Activated effector memory CD4-positive, alpha-beta T cell treated with anti-CD3 and anti-CD28 coated beads, Interleukin-2, amount 50 U/mL, for 16 hours (primary cell): ENCODE results near the gene VWF.

ENCODE experiments used
- DNase-seq: peaks from one replicate; pipeline ENCODE4 v3.0.0-alpha.2; 2020

VWF gene

GRCh38 chr12:6076776-6077691 is 47.4 kb downstream of the VWF start:
- no peak for DNase-seq

DNA sequence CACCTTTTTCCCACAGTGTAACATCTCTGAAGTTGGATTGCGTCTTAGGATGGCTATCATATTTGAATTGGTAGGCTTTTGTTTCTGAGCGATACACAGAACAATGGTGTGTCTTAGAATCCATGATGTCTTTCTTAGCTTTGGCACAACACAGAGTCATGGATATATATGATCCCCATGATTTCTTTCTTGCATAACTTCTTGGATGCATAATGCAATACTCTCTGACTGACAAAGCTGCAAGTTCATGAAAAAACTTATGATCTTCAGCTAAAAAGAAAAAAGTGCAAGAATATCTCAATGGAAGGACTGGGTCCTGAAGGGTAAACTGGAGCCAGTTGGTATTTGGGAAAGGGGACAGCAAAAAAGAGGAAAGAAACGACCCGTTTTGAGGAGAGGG is 48.1 kb downstream of the VWF start:
- no peak for DNase-seq

DNA sequence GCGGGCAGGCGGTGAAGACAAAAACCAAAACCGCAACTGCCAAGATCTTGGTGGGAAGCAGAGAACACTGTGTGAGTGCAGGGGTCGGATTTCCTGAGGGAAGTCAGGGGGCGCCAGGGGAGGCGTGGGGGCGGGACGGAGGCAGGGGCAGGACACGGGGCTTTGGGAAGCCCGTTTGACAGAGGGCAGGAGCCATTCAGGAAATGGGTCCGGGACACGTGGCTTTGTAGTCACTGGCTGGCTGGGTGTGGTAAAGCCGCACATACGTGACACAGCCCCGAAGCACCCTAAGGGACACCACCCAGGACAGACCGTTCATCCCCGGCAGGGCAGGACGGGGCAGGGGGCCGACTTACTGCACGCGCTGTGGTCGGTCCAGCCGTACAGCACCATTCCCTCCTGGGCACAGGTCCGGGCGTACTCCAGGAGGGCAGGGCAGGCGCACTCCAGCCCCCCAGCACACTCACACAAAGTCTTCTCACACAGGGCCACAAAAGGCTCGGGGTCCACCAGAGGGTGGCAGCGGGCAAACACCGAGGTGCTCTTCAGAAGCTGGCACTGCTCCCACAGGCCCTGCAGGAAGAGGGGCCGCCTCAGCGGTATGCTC is 49.4 kb downstream of the VWF start:
- peak; percentile 69 for DNase-seq

DNA sequence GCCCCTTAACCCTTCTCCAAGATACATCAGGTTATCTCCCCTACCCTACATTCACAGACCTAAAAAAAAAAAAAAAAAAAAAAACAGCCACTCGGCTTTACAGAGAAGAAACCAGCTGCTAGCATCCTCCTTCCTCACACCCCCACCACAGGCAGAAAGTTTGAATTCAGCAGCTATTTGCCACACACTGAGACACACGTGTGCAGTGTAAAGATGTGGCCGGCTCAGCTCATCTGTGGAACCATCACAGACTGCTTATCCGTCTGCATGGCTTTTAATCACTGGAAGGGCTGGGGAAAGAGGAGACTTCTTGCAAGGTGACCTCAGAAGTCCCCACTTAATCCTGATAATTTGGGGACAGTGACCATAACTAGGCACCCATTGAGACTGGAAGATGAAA is 50.0 kb downstream of the VWF start:
- no peak for DNase-seq

DNA sequence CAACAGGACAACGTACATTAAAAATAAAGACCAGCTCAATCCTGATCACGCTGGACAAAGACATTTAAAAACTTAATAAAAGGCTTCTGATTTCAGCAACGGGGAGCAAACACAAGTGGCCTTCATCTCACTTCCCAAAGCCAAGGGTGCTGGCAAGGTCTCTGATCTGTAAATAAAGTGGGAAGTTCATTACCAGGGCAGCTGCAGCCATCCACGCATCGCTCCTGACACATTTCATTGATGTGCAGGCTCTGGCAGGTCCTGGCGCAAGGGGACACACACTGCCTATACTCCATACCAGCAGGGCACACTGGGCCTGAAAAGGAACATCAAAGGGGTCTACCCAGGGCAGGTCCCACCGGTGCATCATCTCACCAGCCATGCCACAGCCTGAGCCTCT is 51.0 kb downstream of the VWF start:
- DNase-seq = no peak

- DNase-seq = no peak
Measured at GRCh38 chr12:6072302-6072752, 52.1 kb downstream of the VWF start.

DNA sequence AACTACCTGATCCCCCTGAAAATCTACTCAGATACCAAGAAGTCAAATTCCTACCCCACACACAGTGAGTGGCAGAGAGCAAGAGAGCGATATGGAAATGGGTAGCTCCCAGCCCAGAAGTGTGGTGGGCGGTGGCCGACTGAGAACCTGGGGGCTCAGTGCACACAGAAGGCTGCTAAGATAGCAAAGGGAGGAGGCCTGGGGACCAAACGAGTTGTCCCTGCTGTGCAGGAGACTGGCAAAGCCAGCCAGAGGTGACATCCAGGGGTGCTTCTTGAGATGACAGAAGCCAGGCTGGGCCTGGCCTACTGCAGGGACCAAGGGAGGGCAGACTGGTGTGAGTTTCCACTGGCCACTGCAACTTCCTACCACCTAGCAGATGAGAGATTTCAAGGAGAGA is 52.9 kb downstream of the VWF start:
- DNase-seq = no peak

DNA sequence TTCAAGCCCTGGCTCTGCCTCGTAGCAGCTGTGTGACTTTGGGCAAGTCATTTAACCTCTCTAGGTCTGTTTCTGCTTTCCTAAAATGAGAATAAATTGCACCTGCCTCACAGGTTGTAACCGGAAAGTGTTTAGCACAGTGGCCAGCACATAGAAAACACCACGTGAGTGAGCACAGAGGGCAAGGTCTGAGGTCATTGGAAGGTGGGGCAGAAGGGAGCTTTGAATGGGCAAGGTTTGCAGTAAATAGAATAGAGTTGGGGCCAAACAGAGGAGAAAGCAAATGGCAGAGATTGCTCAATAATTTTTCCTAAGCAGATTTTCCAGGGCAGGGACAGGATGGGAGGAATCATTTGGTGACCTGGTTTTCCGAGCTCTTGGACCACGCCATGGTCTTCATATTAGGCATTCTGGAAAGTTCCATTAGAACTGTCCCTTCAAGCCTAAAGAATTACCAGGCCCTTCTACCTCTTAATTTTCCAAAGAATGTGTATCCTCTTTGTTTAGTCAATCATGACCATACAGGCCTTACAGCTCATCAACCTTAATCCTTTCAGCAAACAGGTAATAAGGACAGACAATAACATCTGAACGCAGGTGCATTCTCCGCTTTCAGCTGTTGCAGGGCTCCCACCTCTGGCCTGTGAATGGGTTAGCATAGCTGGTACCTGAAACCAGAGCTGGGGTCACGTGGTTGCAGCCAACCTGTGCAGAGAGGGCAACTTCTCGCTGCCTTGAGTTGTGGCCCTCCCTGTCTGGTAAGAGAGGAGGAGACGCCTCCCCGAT is 53.8 kb downstream of the VWF start:
- DNase-seq = no peak

DNA sequence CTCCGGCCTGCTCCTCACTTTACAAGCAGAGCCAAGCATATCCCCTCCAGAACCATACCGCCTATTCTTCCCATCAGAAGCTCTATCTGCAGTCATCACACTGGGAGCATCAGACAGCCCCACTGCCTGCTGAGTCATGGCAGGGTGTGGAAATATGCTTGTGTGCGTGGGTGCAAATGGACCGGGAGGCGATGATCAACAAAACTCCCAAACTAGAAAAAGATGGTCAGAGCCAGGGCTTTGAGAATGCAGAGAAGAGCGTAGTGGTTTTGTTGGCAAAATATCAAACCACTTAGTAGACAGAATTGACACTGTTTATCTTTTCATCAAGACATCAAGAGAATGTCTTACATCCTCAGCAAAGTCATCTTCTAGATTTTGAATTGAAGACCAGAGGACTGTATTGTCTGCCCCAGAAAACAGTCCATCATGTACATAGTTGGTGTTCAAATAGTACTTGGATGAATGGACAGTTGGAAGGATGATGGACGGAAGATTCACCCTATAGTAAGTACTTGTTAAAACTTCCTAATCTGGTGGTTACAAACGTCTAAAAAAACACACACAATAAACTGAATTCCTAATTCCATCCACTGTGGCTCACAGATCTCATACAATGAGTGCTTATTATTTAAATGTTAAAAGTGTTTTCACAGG is 54.9 kb downstream of the VWF start:
- peak; percentile 75 for DNase-seq

DNA sequence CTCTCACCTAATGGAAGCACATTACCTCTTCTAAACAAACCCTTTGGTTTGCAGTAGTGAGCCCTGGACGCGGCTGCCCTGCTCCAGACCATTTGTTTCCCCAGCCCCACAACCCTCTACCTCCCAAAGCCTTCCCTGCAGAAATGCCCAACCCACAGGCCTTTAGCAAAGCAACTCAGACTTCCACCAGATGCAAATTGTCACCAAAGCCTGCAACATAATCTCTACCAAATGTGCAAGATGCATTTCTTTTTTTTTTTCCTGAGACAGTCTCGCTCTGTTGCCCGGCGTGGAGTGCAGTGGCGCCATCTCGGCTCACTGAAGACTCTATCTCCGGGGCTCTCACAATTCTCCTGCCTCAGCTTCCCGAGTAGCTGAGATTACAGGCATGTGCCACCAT is 56.2 kb downstream of the VWF start:
- DNase-seq = no peak

DNA sequence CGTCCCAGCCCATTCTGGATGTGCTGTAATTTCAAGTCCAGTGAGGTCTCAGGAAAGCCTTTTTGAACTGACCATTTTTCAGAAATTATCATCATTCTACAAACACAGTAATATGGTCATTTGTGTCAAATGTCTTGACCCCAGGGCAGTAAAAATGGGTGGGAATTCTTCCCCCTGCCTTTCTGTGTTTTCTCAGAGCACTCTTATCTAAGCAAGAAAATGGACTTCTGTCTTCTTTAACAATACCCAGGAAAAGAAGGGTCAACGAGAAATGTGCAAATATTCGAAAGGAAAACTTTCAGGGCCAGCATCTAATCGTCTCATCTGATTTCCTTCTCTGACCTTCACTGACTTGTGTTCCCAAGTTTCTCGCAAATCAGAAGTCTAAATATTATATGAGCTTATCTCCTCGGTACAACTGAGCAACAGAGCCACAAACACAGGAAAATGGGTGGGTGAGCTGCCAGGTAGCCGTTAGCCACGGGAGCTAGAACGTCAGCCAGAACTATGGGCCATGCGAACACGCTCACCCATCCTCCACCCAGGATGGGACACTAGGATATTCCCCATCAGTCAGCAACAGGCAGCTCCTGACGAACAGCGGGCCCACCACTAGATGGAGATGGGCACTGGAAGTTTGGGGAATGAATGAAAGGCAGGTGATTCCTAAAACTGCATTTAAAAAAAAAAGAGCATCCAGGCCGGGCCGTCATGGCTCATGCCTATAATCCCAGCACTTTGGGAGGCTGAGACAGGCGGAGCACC is 57.1 kb downstream of the VWF start:
- no peak for DNase-seq

GRCh38 chr12:6066651-6067050 is 57.8 kb downstream of the VWF start:
- no peak for DNase-seq

- no peak for DNase-seq
Measured at GRCh38 chr12:6065863-6066199, 58.6 kb downstream of the VWF start.

GRCh38 chr12:6065131-6065862 is 59.2 kb downstream of the VWF start:
- DNase-seq = no peak

DNA sequence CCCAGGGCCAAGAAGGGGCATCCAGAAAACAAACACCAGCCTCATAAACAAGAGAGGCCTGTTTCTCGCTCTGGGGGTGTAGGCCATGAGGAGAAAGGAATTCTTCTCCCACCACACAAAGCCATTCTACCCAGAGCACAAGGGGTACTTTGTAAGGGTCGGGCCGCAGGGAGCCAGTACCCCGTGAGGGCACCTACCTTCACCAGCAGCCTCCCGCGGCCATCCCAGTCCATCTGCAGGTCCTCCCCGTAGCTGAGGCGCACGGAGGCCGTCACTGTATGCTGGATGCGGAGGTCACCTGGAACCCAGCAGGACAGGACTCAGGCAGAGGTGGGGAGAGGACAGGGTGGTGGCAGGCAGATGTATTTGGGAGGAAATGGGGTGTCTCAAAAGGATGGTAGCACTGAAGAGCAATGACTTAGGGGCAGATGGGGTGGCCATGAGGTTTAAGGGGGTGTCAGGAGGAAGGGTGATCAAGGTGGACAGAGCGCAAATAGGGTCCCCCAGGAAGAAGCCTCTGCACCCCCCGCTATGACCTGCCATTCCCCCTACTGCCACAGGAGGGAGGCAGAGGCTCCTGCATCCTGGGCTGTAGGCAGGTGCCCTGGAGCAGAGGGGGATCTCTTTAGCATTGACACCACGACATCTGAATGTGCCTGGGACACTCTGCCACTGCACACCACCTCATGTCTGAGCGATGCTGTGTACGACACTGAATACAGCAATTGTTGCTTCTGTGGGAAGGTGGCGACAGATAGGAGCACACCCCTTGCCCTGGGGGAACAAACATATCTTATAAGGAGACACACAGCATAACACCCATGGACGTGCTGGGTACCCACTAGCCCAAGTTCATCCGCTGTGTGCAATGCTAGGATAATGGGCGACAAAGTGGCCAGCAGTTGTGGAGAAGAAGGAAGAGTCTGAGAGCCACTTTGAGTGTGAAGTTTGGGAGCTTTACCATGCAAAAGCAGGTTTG is 61.4 kb downstream of the VWF start:
- peak; percentile 82 for DNase-seq

- no peak for DNase-seq
Measured at GRCh38 chr12:6062395-6062756, 62.1 kb downstream of the VWF start.

DNA sequence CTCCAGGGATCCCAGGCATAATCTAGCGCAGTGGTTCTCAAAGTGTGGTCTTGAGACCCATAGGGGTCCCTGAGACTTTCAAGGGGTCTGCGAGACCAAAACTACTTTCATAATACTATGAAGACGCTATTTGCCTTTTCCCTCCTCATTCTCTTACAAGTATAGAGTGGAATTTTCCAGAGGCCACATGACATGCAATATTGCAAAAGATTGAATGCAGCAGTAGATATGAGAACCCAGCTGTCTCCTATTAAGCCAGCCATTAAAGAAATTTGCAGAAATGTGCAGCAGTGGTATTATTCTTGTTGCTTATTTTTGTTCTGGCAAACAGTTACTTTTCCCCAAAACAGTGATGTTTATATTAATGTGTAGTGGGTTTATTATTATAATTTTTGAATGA is 62.8 kb downstream of the VWF start:
- no peak for DNase-seq

DNA sequence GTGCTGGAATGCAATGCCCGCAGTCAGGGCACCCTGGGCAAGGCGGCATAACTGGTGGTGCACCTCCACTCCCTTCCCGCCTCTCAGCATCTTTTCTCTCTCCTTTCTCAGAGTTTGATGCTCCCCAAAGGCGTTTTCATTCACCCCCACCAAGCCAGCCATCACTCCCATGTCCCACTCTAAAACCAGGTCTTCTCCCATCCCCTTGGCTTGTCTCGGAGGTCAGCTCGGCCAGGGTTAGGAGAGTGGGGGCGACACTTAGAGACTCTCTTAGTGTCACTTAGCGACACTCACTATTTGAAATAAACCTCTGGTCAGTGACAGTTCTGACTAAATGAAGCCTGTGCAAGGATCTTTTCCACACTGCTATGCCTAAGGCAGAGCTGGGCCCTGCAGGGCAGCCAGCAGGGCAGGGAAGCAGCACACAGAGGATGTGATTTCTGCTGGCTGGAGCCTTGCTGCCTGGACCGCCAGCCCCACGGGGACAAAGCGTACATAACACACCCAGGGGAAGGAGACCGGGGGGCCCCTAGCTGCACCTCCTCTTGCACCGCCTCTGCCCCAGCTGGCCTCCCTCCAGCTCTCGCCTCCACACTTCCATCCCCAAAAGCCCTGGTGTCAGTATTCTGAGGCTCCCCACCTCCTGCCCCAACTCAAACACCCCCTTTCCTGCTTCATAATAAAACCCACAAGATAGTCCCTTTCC is 64.5 kb downstream of the VWF start:
- no peak for DNase-seq

- DNase-seq = no peak
Measured at GRCh38 chr12:6059221-6059620, 65.2 kb downstream of the VWF start.
